ENCODE results near the gene RHBDL1. TPM values are rescaled to one million over a fixed set of nuclear protein-coding genes. Genes with fewer than 3 reads are reported as not detected.

Gene RHBDL1
- polyA plus RNA-seq, 1 donor from 2014 or later: 7.2 TPM

GRCh38 chr16:672851-673250 is 2.6 kb upstream of the RHBDL1 start:
- no peak overlapping the region for H3K9ac ChIP-seq (ENCODE audit: low read length)
- no peaks in the 10 kb centered on the region for H3K9me3 ChIP-seq (ENCODE audit: low read length)
- H3K27ac ChIP-seq (ENCODE audit: low read length): no peak overlapping the region
- no peak overlapping the region for H3K4me3 ChIP-seq (ENCODE audit: low read length)
- H3K79me2 ChIP-seq (replicated peaks; ENCODE audit: insufficient read depth, low read length): peaks cover 9% of the 10 kb centered on the region
- no peaks in the 10 kb centered on the region for H3K36me3 ChIP-seq (ENCODE audit: insufficient read depth, low read length)
- TF ChIP-seq, protein P1, sequence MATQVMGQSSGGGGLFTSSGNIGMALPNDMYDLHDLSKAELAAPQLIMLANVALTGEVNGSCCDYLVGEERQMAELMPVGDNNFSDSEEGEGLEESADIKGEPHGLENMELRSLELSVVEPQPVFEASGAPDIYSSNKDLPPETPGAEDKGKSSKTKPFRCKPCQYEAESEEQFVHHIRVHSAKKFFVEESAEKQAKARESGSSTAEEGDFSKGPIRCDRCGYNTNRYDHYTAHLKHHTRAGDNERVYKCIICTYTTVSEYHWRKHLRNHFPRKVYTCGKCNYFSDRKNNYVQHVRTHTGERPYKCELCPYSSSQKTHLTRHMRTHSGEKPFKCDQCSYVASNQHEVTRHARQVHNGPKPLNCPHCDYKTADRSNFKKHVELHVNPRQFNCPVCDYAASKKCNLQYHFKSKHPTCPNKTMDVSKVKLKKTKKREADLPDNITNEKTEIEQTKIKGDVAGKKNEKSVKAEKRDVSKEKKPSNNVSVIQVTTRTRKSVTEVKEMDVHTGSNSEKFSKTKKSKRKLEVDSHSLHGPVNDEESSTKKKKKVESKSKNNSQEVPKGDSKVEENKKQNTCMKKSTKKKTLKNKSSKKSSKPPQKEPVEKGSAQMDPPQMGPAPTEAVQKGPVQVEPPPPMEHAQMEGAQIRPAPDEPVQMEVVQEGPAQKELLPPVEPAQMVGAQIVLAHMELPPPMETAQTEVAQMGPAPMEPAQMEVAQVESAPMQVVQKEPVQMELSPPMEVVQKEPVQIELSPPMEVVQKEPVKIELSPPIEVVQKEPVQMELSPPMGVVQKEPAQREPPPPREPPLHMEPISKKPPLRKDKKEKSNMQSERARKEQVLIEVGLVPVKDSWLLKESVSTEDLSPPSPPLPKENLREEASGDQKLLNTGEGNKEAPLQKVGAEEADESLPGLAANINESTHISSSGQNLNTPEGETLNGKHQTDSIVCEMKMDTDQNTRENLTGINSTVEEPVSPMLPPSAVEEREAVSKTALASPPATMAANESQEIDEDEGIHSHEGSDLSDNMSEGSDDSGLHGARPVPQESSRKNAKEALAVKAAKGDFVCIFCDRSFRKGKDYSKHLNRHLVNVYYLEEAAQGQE (IDR thresholded peaks at IDR 0.05; ENCODE audit: borderline replicate concordance): no peak
- TF ChIP-seq POLR2AphosphoS5 (IDR thresholded peaks at IDR 0.05): no peak
- no peak for TF ChIP-seq SMC3 (conservative IDR thresholded peaks at IDR 0.05; ENCODE audit: poor library complexity)
- TF ChIP-seq, protein P2, sequence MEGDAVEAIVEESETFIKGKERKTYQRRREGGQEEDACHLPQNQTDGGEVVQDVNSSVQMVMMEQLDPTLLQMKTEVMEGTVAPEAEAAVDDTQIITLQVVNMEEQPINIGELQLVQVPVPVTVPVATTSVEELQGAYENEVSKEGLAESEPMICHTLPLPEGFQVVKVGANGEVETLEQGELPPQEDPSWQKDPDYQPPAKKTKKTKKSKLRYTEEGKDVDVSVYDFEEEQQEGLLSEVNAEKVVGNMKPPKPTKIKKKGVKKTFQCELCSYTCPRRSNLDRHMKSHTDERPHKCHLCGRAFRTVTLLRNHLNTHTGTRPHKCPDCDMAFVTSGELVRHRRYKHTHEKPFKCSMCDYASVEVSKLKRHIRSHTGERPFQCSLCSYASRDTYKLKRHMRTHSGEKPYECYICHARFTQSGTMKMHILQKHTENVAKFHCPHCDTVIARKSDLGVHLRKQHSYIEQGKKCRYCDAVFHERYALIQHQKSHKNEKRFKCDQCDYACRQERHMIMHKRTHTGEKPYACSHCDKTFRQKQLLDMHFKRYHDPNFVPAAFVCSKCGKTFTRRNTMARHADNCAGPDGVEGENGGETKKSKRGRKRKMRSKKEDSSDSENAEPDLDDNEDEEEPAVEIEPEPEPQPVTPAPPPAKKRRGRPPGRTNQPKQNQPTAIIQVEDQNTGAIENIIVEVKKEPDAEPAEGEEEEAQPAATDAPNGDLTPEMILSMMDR (IDR thresholded peaks at IDR 0.05; ENCODE audit: poor library complexity, severe bottlenecking): no peak
- TF ChIP-seq RAD21 (conservative IDR thresholded peaks at IDR 0.05): no peak
- no peak for TF ChIP-seq EP300 (conservative IDR thresholded peaks at IDR 0.05; ENCODE audit: poor library complexity, severe bottlenecking)
- no peak for TF ChIP-seq TAF1 (IDR thresholded peaks at IDR 0.05; ENCODE audit: low read depth)
- no peak for TF ChIP-seq EZH2 (IDR thresholded peaks at IDR 0.05; ENCODE audit: borderline replicate concordance, insufficient read depth, low read length, poor library complexity, severe bottlenecking)
- no peak for TF ChIP-seq MXI1 (conservative IDR thresholded peaks at IDR 0.05; ENCODE audit: poor library complexity, severe bottlenecking)
- H4K20me1 ChIP-seq (ENCODE audit: insufficient read depth): no peaks in the 10 kb centered on the region
- no peaks in the 10 kb centered on the region for H3F3A ChIP-seq (ENCODE audit: insufficient read depth, low read length, poor library complexity, severe bottlenecking)
- no peaks in the 10 kb centered on the region for H3K9me2 ChIP-seq (ENCODE audit: insufficient read depth, low read length)
- peaks cover 3% of the 10 kb centered on the region for H3K27me3 ChIP-seq (ENCODE audit: insufficient read depth, low read depth, low read length)
- H3K4me2 ChIP-seq (ENCODE audit: low read length): no peak overlapping the region
- H2AFZ ChIP-seq (ENCODE audit: low read depth, low read length): no peak overlapping the region

- Histone ChIP-seq H3K9me3 (ENCODE audit: low read length) (no peaks in the 10 kb centered on the region), H3K79me2 (replicated peaks; ENCODE audit: insufficient read depth, low read length) (peaks cover 4% of the 10 kb centered on the region), H2AFZ (ENCODE audit: low read depth, low read length) (no peak overlapping the region), H3K9ac (ENCODE audit: low read length) (no peak overlapping the region), H3K4me3 (ENCODE audit: low read length) (no peak overlapping the region), H3K9me2 (ENCODE audit: insufficient read depth, low read length) (no peaks in the 10 kb centered on the region), H3K4me2 (ENCODE audit: low read length) (no peak overlapping the region), H3K36me3 (ENCODE audit: insufficient read depth, low read length) (no peaks in the 10 kb centered on the region), H3F3A (ENCODE audit: insufficient read depth, low read length, poor library complexity, severe bottlenecking) (no peaks in the 10 kb centered on the region), H4K20me1 (ENCODE audit: insufficient read depth) (no peaks in the 10 kb centered on the region), H3K27ac (ENCODE audit: low read length) (no peak overlapping the region), H3K27me3 (ENCODE audit: insufficient read depth, low read depth, low read length) (peaks cover 3% of the 10 kb centered on the region)
- TF ChIP-seq MXI1 (conservative IDR thresholded peaks at IDR 0.05; ENCODE audit: poor library complexity, severe bottlenecking) (no peak), EP300 (conservative IDR thresholded peaks at IDR 0.05; ENCODE audit: poor library complexity, severe bottlenecking) (no peak), RAD21 (conservative IDR thresholded peaks at IDR 0.05) (no peak), EZH2 (IDR thresholded peaks at IDR 0.05; ENCODE audit: borderline replicate concordance, insufficient read depth, low read length, poor library complexity, severe bottlenecking) (no peak)
- TF ChIP-seq, protein P2 (IDR thresholded peaks at IDR 0.05; ENCODE audit: poor library complexity, severe bottlenecking): no peak
Observed at GRCh38 chr16:673399-673991, 2.0 kb upstream of the RHBDL1 start.
